GM21825 (cell line): ENCODE results near the gene MT2A.
"Not testable (repeated sequence)": the region's sequence is repeated elsewhere in the genome, so short reads cannot be mapped to it uniquely, and the experiment has no call there.

ENCODE experiments used
- ATAC-seq: cut with Tn5 transposase; IDR thresholded peaks from one replicate; pipeline ENCODE4 v1.9.1; 2021; ENCODE audit warnings: mild to moderate bottlenecking, moderate library complexity; ENCODE audit not compliant: unreplicated experiment

Gene MT2A

DNA sequence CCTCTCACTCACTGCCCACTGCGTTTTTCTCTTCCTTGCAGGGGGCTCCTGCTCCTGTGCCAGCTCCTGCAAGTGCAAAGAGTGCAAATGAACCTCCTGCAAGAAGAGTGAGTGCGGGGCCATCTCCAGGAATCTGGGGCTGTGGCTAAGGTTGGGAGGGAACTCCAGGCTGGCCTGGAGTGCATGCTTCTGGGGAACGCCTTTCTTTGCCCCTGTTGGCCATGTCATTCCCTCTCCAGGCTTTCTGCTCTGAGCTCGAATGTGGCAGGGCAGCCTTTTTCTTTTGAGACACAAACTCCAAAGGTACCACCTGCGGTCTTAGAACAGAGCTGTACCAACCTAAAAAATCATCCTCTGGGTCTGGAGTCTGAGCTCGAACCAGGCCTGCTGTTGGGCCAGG is 9.8 kb downstream of the MT2A start:
- ATAC-seq, result no peak

DNA sequence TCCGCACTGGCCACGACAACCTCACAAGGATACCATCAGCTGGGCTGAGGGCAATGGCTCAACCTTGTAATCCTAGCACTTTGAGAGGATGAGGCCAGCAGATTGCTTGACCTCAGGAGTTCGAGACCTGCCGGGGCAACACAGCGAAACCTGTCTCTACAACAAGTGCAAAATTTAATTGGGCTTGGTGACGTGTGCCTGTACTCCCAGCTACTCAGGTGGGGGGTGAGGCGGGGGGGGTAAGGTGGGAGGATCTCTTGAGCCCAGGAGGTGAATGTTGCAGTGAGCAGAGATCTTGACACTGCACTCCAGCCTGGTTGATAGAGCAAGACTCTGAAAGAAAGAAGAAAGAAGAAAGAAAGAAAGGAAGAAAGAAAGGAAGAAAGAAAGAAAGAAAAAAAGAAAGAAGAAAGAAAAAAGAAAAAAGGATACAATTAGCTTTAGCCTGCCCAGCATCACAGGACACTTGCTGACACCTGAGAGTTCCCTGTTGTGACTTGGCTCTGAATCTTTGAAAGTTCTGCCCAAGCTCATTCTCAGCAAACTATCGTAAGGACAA is 12.0 kb downstream of the MT2A start:
- ATAC-seq, result no peak

DNA sequence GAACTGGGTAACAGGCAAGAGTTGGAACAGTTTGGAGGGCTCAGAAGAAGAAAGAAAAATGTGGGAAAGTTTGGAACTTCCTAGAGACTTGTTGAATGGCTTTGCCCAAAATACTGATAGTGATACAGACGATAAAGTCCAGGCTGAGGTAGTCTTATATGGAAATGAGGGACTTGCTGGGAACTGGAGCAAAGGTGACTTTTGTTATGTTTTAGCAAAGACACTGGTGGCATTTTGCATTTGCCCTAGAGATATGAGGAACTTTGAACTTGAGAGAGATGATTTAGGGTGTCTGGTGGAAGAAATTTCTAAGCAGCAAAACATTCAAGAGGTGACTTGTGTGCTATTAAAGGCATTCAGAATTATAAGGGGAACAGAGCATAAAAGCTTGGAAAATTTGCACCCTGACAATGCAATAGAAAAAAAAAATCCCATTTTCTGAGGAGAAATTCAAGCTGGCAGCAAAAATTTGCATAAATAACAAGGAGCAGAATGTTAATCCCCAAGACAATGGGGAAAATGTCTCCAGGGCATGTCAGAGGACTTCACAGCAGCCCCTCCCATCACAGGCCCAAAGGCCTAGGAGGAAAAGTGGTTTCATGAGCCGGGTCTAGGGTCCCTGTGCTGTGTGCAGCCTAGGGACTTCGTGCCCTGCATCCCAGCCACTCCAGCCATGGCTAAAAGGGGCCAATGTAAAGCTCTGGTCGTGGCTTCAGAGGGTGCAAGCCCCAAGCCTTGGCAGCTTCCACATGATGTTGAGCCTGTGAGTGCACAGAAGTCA is 13.5 kb downstream of the MT2A start:
- ATAC-seq, result not testable (repeated sequence)

DNA sequence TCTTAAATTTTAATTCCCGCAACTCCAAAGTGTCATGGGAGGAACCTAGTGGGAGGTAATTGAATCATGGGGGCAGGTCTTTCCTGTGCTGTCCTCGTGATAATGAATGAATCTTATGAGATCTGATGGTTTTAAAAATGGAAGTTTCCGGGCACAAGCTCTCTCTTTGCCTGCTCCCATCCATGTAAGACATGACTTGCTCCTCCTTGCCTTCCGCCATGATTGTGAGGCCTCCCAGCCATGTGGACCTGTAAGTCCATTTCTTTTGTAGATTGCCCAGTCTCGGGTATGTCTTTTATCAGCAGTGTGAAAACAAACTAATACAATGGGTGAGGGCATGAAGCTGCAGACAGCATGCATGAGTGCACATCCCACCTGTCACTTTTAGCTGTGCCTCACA is 14.8 kb downstream of the MT2A start:
- not testable (repeated sequence) for ATAC-seq

DNA sequence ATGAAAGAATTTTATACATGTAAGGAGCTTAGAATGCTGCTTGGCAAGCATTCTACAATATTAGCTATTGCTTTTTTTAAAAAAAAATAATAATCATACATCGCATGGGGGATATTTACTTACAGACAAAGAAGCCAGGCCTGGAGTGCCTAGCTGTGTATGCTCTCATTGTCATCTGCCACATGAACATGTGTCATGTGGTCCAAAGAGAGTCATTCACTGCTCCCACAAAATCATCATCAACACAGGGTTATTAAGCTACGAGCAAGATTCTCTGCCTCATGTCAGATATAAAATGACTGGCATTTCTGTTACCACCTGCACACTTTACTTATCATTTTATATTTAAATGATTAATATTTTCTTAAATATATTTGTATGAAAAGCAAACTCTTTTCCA is 15.3 kb downstream of the MT2A start:
- ATAC-seq, result no peak

DNA sequence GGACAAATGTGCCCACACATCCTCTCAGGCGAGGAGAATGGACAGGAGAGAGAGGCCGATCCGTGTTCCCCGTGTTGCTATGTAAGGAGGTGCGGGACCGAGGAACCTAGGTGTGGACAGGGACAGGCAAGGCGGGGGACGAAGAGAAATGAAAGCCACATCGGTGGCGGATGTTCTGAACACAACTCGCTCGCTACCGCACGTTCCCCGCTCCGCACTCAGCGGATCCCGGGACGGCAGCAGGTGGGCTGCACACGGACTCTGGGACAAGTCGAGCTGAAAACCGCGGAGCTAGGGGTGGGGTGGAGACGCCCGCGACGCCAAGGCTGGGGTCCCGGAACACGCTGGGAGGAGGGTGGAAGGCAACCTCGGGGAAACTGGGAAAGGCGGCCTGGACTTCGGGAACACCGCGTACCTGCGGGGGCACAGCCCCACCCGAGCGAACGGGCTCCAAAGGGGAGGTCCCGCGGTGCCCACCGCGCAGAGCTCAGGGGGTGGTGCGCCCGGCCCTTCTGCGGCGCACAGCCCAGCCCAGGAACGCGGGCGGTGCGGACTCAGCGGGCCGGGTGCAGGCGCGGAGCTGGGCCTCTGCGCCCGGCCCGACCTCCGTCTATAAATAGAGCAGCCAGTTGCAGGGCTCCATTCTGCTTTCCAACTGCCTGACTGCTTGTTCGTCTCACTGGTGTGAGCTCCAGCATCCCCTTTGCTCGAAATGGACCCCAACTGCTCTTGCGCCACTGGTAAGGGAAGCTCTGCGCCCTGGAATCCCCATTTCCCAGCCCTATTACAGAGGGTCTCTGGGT is 17.0 kb downstream of the MT2A start, which contains the start of gene MT1E:
Gene MT1E, plus strand, starts transcription at position 642 of the 803 bp plus-strand sequence. Its CDS starts 71 bp downstream, at position 713.
- ATAC-seq, result peak; percentile 47

DNA sequence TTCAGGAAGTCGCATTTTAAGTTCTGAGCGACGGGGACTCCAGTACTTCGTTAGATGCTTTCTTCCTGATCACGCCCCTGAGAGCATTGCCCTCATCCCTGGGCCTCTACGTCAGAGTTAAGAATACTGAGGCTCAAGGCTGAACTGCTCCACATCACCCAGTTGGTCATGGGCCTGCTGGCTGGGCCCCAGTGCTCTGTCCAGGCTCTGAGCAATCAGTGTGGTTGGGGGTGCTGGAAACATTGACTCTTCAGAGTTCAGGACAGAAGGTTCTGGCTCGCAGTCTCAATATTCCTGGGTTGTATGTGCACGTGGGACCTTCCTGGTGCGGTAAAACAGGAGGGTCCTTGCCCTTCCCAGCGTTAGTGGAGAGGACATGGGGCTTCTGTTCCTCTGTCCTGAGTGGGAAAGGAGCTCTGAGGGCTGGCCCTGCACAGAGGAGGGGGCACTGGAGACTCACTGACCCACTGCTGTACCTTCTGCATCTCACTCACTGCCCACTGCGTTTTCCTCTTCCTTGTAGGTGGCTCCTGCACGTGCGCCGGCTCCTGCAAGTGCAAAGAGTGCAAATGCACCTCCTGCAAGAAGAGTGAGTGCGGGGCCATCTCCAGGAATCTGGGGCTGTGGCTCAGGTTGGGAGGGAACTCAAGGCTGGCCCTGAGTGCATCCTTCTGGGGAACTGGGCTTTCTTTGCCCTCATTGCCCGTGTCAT is 17.7 kb downstream of the MT2A start:
- no peak for ATAC-seq

DNA sequence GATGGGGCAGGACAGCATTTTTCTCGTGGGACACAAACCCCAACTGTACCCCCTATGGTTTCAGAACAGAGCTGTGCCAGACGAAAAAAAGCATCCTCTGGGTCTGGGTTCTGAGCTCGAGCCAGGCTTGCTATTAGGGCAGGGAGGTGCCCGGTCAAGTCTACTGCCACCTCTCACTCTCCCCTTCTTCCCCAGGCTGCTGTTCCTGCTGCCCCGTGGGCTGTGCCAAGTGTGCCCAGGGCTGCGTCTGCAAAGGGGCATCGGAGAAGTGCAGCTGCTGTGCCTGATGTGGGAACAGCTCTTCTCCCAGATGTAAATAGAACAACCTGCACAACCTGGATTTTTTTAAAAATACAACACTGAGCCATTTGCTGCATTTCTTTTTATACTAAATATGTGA is 18.3 kb downstream of the MT2A start:
- ATAC-seq, result no peak

DNA sequence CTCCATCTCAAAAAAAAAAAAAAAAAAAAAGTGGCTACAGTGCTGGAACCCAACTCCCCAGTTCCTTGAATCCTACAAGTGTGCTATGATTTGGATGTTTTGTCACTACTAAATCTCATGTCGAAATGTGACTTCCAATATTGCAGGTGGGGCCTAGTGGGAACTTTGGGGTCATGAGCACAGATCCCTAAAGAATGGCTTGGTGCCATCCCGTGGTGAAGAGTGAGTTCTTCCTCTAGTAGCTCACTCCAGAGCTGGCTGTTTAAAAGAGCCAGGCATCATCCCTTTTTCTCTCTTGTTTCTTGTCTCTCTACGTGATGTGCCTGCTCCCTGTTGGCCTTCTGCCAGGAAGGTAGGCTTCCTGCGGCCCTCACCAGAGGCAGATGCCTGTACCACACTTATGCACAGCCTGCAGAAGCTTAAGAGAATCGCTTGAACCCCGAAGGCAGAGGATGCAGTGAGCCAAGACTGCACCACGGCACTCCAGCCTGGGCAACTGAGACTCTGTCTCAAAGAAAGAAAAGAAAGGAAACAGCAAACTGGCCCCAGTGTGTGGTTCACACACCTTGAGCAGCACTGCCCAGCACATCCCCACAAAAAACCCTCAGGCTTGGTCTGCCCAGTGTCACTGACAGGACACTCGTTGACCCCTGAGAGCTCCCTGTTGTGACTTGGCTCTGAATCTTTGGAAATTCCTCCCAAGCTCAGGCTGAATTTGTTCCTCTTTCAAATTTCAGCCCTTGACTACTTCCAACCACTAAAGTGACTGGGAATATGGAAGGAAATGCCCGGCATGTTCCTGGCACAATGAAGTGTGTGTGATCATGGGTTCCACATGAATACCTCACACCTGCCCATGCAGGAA is 20.3 kb downstream of the MT2A start:
- no peak for ATAC-seq

DNA sequence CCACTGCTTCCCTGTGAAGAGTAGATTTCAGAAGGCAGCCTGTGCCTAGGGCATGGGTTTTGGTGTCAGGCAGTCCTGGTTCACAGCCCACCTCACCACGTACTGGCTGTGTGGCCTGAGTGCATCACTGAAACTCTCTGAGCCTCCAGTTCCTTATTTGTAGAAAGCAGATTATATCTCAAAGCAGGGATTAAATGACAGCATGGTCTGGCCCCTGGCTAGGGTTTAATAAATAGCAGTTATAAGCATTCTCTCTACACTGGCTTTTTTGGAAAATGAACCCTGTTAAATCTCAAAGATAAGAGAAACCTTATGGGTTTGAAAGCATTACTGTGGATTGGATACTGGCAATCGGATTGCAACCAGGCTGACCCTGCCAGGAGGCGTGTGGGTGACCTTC is 21.1 kb downstream of the MT2A start:
- no peak for ATAC-seq

DNA sequence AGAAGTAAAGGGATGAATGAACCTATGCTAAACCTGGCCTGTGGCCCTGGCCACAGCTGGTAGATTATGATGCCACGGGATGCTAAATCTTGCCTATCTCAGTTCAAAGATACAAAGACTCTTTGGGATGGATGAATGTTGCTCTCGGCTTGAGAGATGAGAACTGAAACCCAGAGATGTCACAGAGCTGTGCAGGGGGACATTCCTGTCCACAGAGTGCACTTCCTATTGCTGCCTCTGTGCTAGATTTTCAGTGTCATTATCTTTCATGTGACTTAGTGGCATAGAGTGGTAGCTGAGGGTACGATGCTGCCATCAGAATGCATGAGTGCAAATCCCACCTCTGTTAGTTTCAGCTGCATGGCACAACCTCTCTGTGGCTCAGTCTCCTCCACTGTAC is 21.8 kb downstream of the MT2A start:
- peak; percentile 79 for ATAC-seq

DNA sequence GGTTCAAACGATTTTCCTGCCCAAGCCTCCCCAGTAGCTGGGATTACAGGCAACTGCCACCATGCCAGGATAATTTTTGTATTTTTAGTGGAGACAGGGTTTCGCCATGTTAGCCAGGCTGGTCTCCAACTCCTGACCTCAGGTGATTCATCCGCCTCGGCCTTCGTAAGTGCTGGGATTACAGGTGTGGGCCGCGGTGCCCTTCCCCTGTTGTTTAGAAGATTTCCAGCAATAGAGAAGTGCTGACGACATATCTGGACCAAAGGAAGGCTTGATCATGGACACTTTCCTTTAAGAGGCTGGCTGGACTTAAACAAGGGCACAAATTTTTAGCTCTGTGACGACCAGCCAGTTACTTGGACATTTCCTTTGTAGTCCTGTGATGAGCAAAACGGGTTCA is 22.8 kb downstream of the MT2A start:
- no peak for ATAC-seq

DNA sequence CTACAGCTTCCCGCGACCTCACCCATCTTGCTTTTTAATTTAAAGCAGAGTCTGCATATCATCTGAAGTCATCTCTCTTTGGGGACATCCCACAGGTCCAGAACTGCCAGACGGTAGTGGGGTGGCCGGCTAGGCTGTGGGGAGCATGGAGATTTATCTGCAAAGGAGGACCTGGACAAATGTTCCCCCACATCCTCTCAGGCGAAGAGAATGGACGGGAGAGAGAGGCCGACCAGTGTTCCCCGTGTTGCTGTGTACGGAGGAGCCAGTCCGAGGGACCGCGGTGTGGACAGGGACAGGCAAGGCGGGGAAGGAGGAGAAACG is 23.4 kb downstream of the MT2A start:
- no peak for ATAC-seq

DNA sequence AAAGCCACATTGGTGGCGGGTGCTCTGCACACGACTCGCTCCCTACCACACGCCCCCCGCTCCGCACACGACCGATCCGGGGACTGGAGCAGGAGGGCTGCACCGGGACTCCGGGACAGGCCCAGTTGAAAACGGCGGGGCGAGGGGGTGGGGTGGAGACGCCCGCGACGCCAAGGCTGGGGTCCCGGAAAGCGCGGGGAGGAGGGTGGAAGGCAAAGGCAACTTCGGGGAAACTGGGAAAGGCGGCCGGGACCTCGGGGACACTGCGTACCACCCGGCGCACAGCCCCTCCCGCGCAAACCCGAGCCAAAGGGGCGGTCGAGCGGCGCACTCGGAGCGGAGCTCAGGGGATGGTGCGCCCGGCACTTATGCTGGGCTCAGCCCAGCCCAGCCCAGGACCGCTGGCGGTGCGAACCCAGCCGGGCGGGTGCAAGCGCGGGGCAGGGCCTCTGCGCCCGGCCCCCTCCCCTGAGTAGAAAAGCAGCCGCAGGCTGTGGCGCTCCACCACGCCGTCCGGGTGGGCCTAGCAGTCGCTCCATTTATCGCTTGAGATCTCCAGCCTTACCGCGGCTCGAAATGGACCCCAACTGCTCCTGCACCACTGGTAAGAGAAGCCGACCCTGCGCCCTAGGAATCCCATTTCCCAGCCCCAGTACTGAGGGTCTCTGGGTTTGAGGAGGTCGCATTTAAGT is 23.9 kb downstream of the MT2A start, which contains the start of gene MT1M:
Gene MT1M, plus strand, starts transcription at position 504 of the 692 bp plus-strand sequence. Its CDS starts 73 bp downstream, at position 577.
- no peak for ATAC-seq

DNA sequence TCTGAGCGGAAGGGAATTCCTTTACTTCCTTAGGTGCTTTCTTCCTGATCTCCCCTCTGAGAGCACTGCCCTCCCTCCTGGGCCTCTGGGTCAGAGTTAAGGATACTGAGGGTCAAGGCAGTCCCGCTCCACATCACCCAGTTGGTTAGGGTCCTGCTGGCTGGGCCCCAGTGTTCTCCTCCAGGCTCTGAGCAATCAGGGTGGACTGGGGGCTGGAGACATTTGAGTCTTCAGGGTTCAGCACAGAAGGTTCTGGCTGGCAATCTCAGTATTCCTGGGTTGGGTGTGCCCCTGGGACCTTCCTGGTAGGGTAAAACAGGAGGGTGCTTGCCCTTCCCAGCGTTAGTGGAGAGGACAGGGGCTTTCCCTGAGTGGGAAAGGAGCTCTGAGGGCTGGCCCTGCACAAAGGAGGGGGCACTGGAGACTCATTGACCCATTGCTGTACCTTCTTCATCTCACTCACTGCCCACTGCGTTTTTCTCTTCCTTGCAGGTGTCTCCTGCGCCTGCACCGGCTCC is 24.5 kb downstream of the MT2A start:
- no peak for ATAC-seq

DNA sequence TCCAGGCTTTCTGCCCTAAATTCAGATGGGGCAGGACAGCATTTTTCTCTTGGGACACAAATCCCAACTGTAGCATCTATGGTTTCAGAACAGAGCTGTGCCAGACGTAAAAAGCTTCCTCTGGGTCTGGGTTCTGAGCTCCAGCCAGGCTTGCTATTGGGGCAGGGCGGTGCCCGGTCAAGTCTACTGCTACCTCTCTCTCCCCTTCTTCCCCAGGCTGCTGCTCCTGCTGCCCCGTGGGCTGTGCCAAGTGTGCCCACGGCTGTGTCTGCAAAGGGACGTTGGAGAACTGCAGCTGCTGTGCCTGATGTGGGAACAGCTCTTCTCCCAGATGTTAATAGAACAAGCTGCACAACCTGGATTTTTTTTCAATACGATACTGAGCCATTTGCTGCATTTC is 25.2 kb downstream of the MT2A start:
- ATAC-seq, result no peak

DNA sequence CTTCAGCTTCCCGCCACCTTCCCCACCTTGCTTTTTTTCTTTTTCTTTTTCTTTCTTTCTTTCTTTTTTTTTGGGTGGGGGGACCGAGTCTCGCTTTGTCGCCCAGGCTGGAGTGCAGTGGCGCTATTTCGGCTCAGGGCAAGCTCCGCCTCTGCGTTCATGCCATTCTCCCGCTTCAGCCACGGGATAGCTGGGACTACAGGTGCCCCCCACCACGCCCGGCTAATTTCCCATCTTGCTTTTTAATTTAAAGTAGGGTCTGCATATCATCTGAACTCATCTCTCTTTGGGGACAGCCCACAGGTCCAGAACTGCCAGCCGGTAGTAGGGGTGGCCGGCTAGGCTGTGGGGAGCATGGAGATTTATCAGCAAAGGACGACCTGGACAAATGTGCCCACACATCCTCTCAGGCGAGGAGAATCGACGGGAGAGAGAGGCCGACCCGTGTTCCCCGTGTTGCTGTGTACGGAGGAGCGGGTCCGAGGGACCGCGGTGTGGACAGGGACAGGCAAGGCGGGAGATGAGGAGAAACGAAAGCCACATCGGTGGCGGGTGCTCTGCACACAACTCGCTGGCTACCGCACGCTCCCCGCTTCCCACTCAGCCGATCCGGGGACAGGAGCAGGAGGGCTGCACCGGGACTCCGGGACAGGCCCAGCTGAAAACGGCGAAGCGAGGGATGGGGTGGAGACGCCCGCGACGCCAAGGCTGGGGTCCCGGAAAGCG is 26.5 kb downstream of the MT2A start:
- ATAC-seq, result no peak

DNA sequence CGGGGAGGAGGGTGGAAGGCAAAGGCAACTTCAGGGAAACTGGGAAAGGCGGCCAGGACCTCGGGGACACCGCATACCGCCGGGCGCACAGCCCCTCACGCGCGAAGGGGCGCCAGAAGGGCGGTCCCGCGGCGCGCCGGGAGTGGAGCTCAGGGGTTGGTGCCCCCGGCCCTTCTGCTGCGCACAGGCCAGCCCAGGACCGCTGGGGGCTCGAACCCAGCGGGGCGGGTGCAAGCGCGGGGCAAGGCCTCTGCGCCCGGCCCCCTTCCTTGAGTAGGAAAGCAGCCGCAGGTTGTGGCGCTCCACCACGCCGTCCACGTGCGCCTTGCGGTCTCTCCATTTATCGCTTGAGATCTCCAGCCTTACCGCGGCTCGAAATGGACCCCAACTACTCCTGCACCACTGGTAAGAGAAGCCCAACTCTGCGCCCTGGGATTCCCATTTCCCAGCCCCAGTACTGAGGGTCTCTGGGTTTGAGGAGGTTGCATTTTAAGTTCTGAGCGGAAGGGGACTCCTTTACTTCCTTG is 27.1 kb downstream of the MT2A start:
- no peak for ATAC-seq
